ENCODE measurements around the gene NBL1. TPM values are rescaled to one million over a fixed set of nuclear protein-coding genes. Genes with fewer than 3 reads are reported as not detected.
"Not testable (repeated sequence)": the region's sequence is repeated elsewhere in the genome, so short reads cannot be mapped to it uniquely, and the experiment has no call there.

NBL1 gene
- total RNA-seq, 3 donors from 2014 or later = 320 to 457 (median 426) TPM

DNA sequence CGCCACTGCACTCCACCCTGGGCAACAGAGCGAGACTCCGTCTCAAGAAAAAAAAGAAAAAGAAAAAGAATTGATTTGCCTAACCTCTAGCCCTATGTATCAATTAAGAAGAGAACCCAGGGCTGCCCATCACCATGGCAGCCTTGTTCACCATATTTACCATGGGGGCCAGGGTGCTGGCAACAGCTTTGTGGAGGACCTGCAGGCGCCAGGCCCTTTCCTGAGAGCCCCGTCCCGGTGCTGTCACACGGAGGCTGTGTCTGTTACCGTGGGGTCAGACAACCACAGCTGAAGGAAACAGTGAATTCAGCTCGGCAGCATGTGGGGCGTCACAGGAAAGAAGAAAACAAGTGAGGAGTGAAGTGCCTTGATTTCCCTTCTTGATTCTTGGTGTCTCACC lies 6.5 kb upstream of the NBL1 start:
- no peak overlapping the region for H3K4me3 ChIP-seq
- TF ChIP-seq, protein P1, sequence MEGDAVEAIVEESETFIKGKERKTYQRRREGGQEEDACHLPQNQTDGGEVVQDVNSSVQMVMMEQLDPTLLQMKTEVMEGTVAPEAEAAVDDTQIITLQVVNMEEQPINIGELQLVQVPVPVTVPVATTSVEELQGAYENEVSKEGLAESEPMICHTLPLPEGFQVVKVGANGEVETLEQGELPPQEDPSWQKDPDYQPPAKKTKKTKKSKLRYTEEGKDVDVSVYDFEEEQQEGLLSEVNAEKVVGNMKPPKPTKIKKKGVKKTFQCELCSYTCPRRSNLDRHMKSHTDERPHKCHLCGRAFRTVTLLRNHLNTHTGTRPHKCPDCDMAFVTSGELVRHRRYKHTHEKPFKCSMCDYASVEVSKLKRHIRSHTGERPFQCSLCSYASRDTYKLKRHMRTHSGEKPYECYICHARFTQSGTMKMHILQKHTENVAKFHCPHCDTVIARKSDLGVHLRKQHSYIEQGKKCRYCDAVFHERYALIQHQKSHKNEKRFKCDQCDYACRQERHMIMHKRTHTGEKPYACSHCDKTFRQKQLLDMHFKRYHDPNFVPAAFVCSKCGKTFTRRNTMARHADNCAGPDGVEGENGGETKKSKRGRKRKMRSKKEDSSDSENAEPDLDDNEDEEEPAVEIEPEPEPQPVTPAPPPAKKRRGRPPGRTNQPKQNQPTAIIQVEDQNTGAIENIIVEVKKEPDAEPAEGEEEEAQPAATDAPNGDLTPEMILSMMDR (IDR thresholded peaks at IDR 0.05) = no peak
- DNase-seq (no peak), ATAC-seq (no peak)
- peaks cover 21% of the 10 kb centered on the region for H3K4me1 ChIP-seq (ENCODE audit: low read depth)
- no peaks in the 10 kb centered on the region for H3K9me3 ChIP-seq
- H3K36me3 ChIP-seq (ENCODE audit: low read depth) = no peaks in the 10 kb centered on the region
- intact Hi-C loops (cut with DNase I, micrococcal nuclease) = no loop called here

DNA sequence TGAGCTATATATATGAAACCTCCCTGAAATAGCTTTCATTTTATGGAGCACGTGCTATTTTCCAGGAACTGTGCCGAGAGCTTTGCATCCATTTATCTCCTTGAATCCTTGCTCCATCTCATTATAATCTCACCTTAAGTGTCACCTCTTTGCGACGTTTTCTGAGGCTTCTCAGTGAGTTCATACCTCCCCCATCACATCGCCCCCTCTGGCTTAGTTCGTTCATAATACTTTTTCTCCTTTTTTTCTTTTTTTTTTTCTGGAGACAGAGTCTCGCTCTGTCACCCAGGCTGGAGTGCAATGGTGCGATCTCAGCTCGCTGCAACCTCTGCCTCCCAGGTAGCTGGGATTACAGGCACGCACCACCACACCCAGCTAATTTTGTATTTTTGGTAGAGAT lies 4.9 kb upstream of the NBL1 start:
- H3K36me3 ChIP-seq (ENCODE audit: low read depth); ATAC-seq; intact Hi-C loops (cut with DNase I, micrococcal nuclease); H3K4me3 ChIP-seq; H3K9me3 ChIP-seq; DNase-seq: not testable (repeated sequence)
- H3K4me1 ChIP-seq (ENCODE audit: low read depth) = peaks cover 29% of the 10 kb centered on the region

DNA sequence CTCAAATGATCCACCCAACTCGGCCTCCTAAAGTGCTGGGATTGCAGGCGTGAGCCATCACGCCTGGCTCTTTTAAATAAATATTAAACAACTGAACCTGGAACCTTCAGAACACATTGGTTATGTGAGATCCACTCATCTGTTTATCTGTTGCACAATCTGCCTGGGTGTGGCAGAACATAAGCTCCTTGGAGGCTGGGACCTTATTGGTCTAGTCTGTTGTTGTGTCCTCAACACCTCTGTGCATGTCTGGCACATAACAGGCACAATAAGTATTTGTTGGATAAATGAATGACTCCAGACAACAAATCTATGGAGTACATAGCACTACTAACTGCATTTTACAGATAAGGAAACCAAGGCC lies 4.1 kb upstream of the NBL1 start:
- no peaks in the 10 kb centered on the region for H3K36me3 ChIP-seq (ENCODE audit: low read depth)
- peaks cover 29% of the 10 kb centered on the region for H3K4me1 ChIP-seq (ENCODE audit: low read depth)
- ATAC-seq (peak; percentile 47), DNase-seq (peak in 1 of 3 donors; percentile 71)
- TF ChIP-seq, protein P1 (IDR thresholded peaks at IDR 0.05) = no peak
- H3K9me3 ChIP-seq = no peaks in the 10 kb centered on the region
- H3K4me3 ChIP-seq = no peak overlapping the region
- intact Hi-C loops (cut with DNase I, micrococcal nuclease) = loop anchor here in 1 of 2 donors (10.0 kb wide), 1 partner anchor 45 kb away; a partner anchor contains a TSS

DNA sequence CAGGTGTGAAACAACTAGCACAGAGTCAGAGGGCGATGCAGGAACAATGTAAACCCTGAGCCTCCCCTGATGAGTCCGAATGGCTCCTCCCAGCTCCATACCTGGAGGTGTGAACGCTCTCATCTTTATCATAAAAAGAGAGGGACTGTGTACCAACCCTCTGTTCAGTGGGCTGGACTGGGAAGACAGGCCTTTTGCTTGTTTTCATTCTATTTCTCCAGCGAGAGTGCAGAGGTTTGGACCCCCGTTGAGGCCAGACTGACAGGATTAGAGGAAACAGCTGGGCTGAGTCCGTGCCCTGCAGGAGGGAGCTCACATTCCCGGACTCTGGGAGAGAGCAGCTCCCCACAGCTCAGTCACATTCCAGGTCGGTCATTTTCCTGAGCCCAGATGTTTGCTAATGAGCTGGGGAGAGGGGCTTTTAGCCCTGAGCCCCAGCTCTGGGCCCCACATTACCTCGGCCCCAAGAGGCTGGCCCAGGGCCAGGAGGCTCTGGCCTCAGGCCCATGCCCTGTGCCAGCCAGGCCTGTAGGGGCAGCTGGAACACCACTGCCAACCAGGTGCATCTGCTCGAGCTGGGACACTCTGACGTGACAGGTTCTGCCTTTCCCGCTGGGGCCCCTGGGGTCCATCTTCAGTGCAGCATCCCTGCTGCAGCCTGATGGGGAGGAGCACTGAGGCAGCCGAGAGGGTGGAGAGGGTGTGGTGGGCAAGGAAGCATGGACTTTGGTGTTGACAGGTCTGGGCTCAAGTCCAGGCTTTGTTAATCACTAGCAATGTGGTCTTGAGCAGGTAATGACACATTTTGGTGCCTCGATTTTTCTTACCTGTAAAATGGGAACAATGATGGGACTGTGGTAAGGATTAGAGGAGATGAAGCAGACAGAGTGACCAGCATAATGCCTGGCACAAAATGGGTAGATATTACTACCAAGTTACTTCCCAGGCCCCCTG lies 3.5 kb upstream of the NBL1 start:
- DNase-seq (peak; percentile 76 to 86 (median 82)), ATAC-seq (peak; percentile 62)
- H3K4me3 ChIP-seq = no peak overlapping the region
- no peaks in the 10 kb centered on the region for H3K9me3 ChIP-seq
- H3K36me3 ChIP-seq (ENCODE audit: low read depth) = no peaks in the 10 kb centered on the region
- intact Hi-C loops (cut with DNase I, micrococcal nuclease) = loop anchor here in 1 of 2 donors (10.0 kb wide), 1 partner anchor 46 kb away; a partner anchor contains a TSS
- peaks cover 29% of the 10 kb centered on the region for H3K4me1 ChIP-seq (ENCODE audit: low read depth)
- TF ChIP-seq, protein P1 (IDR thresholded peaks at IDR 0.05) = no peak

DNA sequence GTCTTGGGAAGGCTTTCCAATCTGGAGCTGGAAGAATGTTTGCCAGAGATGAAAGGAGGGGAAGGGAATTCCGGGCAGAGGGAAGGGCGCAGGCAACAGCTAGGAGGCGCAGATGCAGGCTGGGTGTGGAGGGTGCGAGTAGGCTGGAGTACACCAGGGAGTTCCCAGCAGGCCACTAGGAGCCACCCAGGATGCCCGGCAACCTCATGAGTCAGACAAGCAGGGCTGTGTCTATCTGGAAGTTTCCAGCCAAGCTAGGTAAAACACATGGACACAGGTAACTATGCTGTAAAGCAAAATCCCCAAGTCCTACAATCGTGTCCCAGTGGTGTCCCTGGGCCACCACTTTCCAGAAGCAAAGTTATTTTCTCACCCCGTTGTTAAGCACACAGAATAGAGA lies 990 bp upstream of the NBL1 start:
- TF ChIP-seq, protein P1 (IDR thresholded peaks at IDR 0.05) = peak; percentile 20
- no peak overlapping the region for H3K4me3 ChIP-seq
- no peaks in the 10 kb centered on the region for H3K9me3 ChIP-seq
- intact Hi-C loops (cut with DNase I, micrococcal nuclease) = loop anchor here in 1 of 2 donors (10.0 kb wide), 1 partner anchor 48 kb away; a partner anchor contains a TSS
- DNase-seq = peak; percentile 86 to 91 (median 86)
- H3K36me3 ChIP-seq (ENCODE audit: low read depth) = no peaks in the 10 kb centered on the region
- peaks cover 43% of the 10 kb centered on the region for H3K4me1 ChIP-seq (ENCODE audit: low read depth)
- peak; percentile 68 for ATAC-seq

DNA sequence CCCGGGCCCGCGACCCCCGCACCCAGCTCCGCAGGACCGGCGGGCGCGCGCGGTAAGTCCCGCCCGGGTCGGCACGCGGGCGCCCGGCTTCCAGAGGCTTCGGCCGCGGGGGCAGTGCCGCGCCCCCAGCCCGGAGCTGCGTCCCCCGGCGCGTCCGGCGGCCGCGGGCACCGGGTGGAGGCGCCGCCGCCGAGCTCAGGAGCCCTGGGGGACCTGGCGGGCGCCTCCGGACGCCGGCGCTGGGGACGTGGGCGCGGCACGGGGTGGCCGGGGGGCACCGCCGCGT lies 227 bp downstream of the NBL1 start:
- intact Hi-C loops (cut with DNase I, micrococcal nuclease) = loop anchor here in 1 of 2 donors (10.0 kb wide), 1 partner anchor 50 kb away; a partner anchor contains a TSS

More for the DNA sequence above, 227 bp downstream of the NBL1 start:
- TF ChIP-seq, protein P1 (IDR thresholded peaks at IDR 0.05) = no peak
- no peaks in the 10 kb centered on the region for H3K9me3 ChIP-seq
- no peaks in the 10 kb centered on the region for H3K36me3 ChIP-seq (ENCODE audit: low read depth)
- peaks cover 52% of the 10 kb centered on the region for H3K4me1 ChIP-seq (ENCODE audit: low read depth)
- DNase-seq (no peak), ATAC-seq (no peak)
- peak overlapping the region; percentile 86 for H3K4me3 ChIP-seq
